B cell (primary cell): ENCODE measurements around the gene CERS6. TPM values are rescaled to one million over a fixed set of nuclear protein-coding genes. Genes with fewer than 3 reads are reported as not detected.

Source experiments
- ATAC-seq: fragments of 200-7000 bp; cut with Tn5 transposase; one replicate; pipeline ENCODE4 v1.10.0; 2021; ENCODE audit warnings: low read depth, mild to moderate bottlenecking, moderate number of reproducible peaks, moderate library complexity
- CTCF ChIA-PET: fragments of 350-600 bp; sonication (Branson Sonifier 250); formaldehyde crosslinking; loops from one replicate; lab custom pipeline; 2021; ENCODE audit warnings: antibody characterized with exemption, inconsistent platforms; lab: Charles Lee
- POLR2A ChIA-PET: fragments of 350-600 bp; sonication (Branson Sonifier 250); formaldehyde crosslinking; loops from one replicate; lab custom pipeline; 2021; ENCODE audit warnings: antibody characterized with exemption; lab: Charles Lee
- DNase-seq: peaks from one replicate; pipeline ENCODE4 v3.0.0; 2013
- H2AFZ ChIP-seq: 2 replicates; pipeline ENCODE4 v1.6.1; 2012; ENCODE audit warnings: mild to moderate bottlenecking, low read depth, low read length; ENCODE audit not compliant: insufficient read depth, poor library complexity, severe bottlenecking
- H3K27ac ChIP-seq, 2 donors: 1 replicate in 1 of 2; 2 replicates in 1 of 2; pipeline ENCODE4 v1.5.1; 2012 to 2013; ENCODE audit warnings: low read length in 2 of 2, mild to moderate bottlenecking in 2 of 2, moderate library complexity in 1 of 2
- H3K27me3 ChIP-seq, 4 experiments: fragments of 200-600 bp in 1 of 4; sonication (generic) in 1 of 4; replicated peaks in 1 of 4; 1 replicate in 2 of 4; 2 replicates in 2 of 4; pipeline versions ENCODE4 v1.6.1 to v1.7.0; 2013 to 2016; ENCODE audit warnings: low read length in 3 of 4, mild to moderate bottlenecking in 2 of 4, mixed read lengths in 1 of 4, moderate library complexity in 1 of 4; ENCODE audit not compliant: insufficient read depth in 4 of 4, control insufficient read depth in 3 of 4; ENCODE audit errors: control extremely low read depth in 1 of 4
- H3K36me3 ChIP-seq, 2 experiments: replicated peaks in 1 of 2; 1 replicate in 1 of 2; 2 replicates in 1 of 2; pipeline versions ENCODE4 v1.6.1 to v1.7.1; 2013; ENCODE audit warnings: low read length in 1 of 2; ENCODE audit not compliant: insufficient read depth in 2 of 2, control insufficient read depth in 1 of 2; ENCODE audit errors: control extremely low read depth in 1 of 2, extremely low read depth in 1 of 2
- H3K4me1 ChIP-seq, 2 donors: fragments of 200-600 bp in 1 of 2; sonication (generic) in 1 of 2; 1 replicate in 1 of 2; 2 replicates in 1 of 2; pipeline versions ENCODE4 v1.5.1 to v1.6.1; 2013 to 2017; ENCODE audit warnings: low read length in 2 of 2; ENCODE audit not compliant: control insufficient read depth in 2 of 2, insufficient read depth in 2 of 2
- H3K4me2 ChIP-seq: replicated peaks from 2 replicates; pipeline ENCODE3; 2012; ENCODE audit warnings: mild to moderate bottlenecking, low read depth, low read length; ENCODE audit not compliant: poor library complexity, severe bottlenecking
- H3K4me3 ChIP-seq, 5 experiments: fragments of 200-600 bp in 1 of 5; sonication (generic) in 1 of 5; 1 replicate in 3 of 5; 2 replicates in 2 of 5; pipeline versions ENCODE4 v1.5.1 to v1.7.0; 2011 to 2016; ENCODE audit warnings: low read length in 4 of 5, mild to moderate bottlenecking in 4 of 5, low read depth in 2 of 5, control low read depth in 1 of 5, moderate library complexity in 1 of 5; ENCODE audit not compliant: insufficient read depth in 1 of 5; ENCODE audit errors: control extremely low read depth in 1 of 5, extremely low read depth in 1 of 5
- H3K79me2 ChIP-seq: fragments of 200-600 bp; sonication (generic); one replicate; pipeline ENCODE4 v1.6.0; 2016; ENCODE audit warnings: low read length; ENCODE audit not compliant: control insufficient read depth, insufficient read depth
- H3K9ac ChIP-seq: fragments of 200-600 bp; sonication (generic); 2 replicates; pipeline ENCODE4 v1.6.1; 2017; ENCODE audit warnings: mild to moderate bottlenecking, low read length, moderate library complexity
- H3K9me3 ChIP-seq, 3 donors: one replicate each; pipeline versions ENCODE4 v1.6.1 to v1.7.1; 2013; ENCODE audit warnings: low read length in 2 of 3; ENCODE audit not compliant: control insufficient read depth in 2 of 3, insufficient read depth in 1 of 3; ENCODE audit errors: control extremely low read depth in 1 of 3
- H4K20me1 ChIP-seq: 2 replicates; pipeline ENCODE4 v1.6.0; 2012; ENCODE audit warnings: mild to moderate bottlenecking, low read length; ENCODE audit not compliant: insufficient read depth, control insufficient read depth, poor library complexity, severe bottlenecking
- H3K27ac Mint-ChIP-seq: one replicate; pipeline ENCODE4 v1.8.0; 2021; ENCODE audit warnings: mixed read lengths
- H3K27me3 Mint-ChIP-seq: one replicate; pipeline ENCODE4 v1.8.0; 2021; ENCODE audit warnings: mixed read lengths
- H3K4me1 Mint-ChIP-seq: one replicate; pipeline ENCODE4 v1.8.0; 2021; ENCODE audit warnings: mixed read lengths
- H3K4me3 Mint-ChIP-seq: one replicate; pipeline ENCODE4 v1.8.0; 2021; ENCODE audit warnings: mixed read lengths
- H3K9me3 Mint-ChIP-seq: one replicate; pipeline ENCODE4 v1.8.0; 2022; ENCODE audit warnings: mixed read lengths; ENCODE audit not compliant: insufficient read depth
- CTCF ChIP-seq: fragments of 200-600 bp; IDR thresholded peaks from one replicate; pipeline ENCODE4 v1.8.0; 2022; ENCODE audit warnings: antibody characterized with exemption, mild to moderate bottlenecking
- EZH2 ChIP-seq: IDR thresholded peaks from 2 replicates; pipeline ENCODE4 v1.6.1; 2012; ENCODE audit warnings: borderline replicate concordance, low read depth, mild to moderate bottlenecking, moderate library complexity, low read length; ENCODE audit not compliant: insufficient read depth, poor library complexity, severe bottlenecking
- WGBS: methylation state at CpG from one replicate; pipeline ENCODE4 v1.1.5; 2013; ENCODE audit warnings: missing lambda C conversion rate; ENCODE audit not compliant: insufficient coverage; 5-methylcytosine and 5-hydroxymethylcytosine counted together
- intact Hi-C: fragments of 100-400 bp; cut with micrococcal nuclease; formaldehyde crosslinking; loops from one replicate; pipeline ENCODE4 v1.10.0; 2022
- polyA plus RNA-seq: library from polyadenylated mRNA; depleted of rRNA; stranded (reverse); fragments of >200 nt; gene quantifications from 2 replicates; pipeline ENCODE4 v1.2.3, GENCODE V29; 2012
- total RNA-seq, 2 donors: library from RNA; stranded (reverse); fragments of 120-200 nt in 1 of 2; gene quantifications; 1 replicate in 1 of 2; 2 replicates in 1 of 2; pipeline versions ENCODE4 v1.2.3 to v1.2.4, GENCODE V29; 2013 to 2022

CERS6 gene
- total and polyA plus RNA-seq, 2 donors (not counting 1 experiment from before 2014, with no cell fraction given) = 2.2 to 5.5 TPM

DNA sequence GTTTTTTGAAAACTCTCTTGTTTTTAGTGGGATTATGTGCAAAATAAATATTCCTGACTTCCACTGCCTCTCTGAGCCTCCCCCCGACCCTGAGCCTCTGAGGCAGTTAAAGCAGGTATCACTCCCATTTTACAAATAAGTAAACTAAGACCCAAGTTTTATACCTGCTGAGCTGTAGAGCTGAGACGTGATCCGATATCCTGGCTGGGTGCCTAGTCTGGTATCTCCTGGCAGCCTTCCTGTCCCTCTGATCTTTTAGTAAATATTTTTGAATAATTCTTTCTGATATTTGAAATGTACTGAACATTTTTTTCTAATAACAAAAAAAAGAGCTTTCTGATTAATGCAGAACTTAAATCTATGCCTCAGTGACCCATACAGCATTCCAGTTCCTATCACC is 238.1 kb downstream of the CERS6 start:
- WGBS = no CpG with 5 or more reads among the region's 3 CpGs
- no peaks in the 10 kb centered on the region for H3K79me2 ChIP-seq
- no peak overlapping the region for H3K4me3 ChIP-seq
- Mint-ChIP-seq H3K27ac (no peak overlapping the region), H3K27me3 (no peaks in the 10 kb centered on the region), H3K4me3 (no peak overlapping the region), H3K4me1 (no peaks in the 10 kb centered on the region), H3K9me3 (no peaks in the 10 kb centered on the region)
- POLR2A ChIA-PET = no interaction called here
- no peak overlapping the region for H3K4me2 ChIP-seq
- intact Hi-C loops = no loop called here
- H3K36me3 ChIP-seq = peaks cover 7 to 11% of the 10 kb centered on the region in 2 experiments
- ATAC-seq = no peak
- no peaks in the 10 kb centered on the region for H4K20me1 ChIP-seq
- no peaks in the 10 kb centered on the region for H3K9me3 ChIP-seq
- no peaks in the 10 kb centered on the region for H3K27me3 ChIP-seq
- no peaks in the 10 kb centered on the region for H3K4me1 ChIP-seq
- H2AFZ ChIP-seq = no peak overlapping the region
- no peak overlapping the region for H3K27ac ChIP-seq
- DNase-seq = no peak
- CTCF ChIA-PET = no interaction called here
- H3K9ac ChIP-seq = no peak overlapping the region
- no peak for TF ChIP-seq EZH2
- TF ChIP-seq CTCF = no peak

DNA sequence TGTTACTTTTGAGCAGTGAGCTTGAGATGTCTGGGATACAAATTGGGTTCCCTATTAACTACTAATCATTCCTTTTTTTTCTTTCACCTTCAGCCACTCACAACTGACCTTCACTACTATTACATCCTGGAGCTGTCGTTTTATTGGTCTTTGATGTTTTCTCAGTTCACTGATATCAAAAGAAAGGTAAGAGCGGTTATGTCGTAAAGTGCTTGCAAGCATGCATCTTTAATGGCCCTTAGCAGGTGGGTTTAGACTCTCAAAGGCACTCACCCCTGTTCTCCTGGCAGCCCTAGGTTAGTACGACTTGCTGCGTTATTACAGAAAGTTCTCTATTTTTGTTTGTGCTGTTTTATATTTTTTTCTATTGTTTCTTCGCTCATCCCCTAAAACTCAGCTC is 238.8 kb downstream of the CERS6 start:
- no peak for DNase-seq
- H4K20me1 ChIP-seq = no peaks in the 10 kb centered on the region
- Mint-ChIP-seq H3K9me3 (no peaks in the 10 kb centered on the region), H3K27me3 (no peaks in the 10 kb centered on the region), H3K4me3 (no peak overlapping the region), H3K27ac (no peak overlapping the region), H3K4me1 (no peaks in the 10 kb centered on the region)
- no peak overlapping the region for H2AFZ ChIP-seq
- no peak for ATAC-seq
- H3K27me3 ChIP-seq = no peaks in the 10 kb centered on the region
- no peak overlapping the region for H3K9ac ChIP-seq
- no peak overlapping the region for H3K4me2 ChIP-seq
- no peaks in the 10 kb centered on the region for H3K4me1 ChIP-seq
- no peaks in the 10 kb centered on the region for H3K79me2 ChIP-seq
- POLR2A ChIA-PET = no interaction called here
- H3K4me3 ChIP-seq = no peak overlapping the region
- no peak overlapping the region for H3K27ac ChIP-seq
- no peaks in the 10 kb centered on the region for H3K9me3 ChIP-seq
- CTCF ChIA-PET = no interaction called here
- intact Hi-C loops = no loop called here
- WGBS = no CpG with 5 or more reads among the region's 6 CpGs
- TF ChIP-seq EZH2 = no peak
- TF ChIP-seq CTCF = no peak
- H3K36me3 ChIP-seq = peaks cover 7 to 11% of the 10 kb centered on the region in 2 experiments
